Measurements from ENCODE around the gene SRSF4. TPM values are rescaled to one million over a fixed set of nuclear protein-coding genes. Genes with fewer than 3 reads are reported as not detected.

Gene SRSF4
- total and polyA plus RNA-seq, 9 of the 15 experiments (the other 6 are each of a cell fraction or from before 2014, with no cell fraction given) = 15.9 to 132 (median 82.0) TPM

DNA sequence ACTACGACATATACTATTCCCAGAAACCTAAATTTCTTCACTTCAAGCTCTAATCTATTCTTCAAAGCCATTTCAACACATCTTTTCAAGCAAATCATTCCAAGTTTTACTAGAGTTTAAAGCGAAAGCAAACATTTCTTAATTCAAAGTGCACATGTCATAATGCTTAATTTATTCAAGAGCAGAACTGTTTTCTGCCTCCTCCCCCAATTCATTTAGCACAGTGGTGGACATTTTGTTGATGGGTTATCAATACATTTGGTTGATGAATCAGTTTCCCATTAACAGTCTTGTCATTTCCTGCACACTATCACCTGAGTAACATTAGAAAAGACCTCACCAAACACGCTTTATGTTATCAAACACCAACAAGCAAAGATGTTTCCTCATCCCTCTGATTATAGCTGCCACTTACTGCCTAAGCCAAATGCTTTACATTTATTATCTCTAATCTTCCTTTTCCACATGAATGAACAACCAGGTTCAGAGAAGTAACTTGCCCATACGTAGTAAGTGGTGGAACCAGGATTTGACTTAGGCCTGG is 2.0 kb downstream of the SRSF4 start (continued):
- TF ChIP-seq, protein P1, sequence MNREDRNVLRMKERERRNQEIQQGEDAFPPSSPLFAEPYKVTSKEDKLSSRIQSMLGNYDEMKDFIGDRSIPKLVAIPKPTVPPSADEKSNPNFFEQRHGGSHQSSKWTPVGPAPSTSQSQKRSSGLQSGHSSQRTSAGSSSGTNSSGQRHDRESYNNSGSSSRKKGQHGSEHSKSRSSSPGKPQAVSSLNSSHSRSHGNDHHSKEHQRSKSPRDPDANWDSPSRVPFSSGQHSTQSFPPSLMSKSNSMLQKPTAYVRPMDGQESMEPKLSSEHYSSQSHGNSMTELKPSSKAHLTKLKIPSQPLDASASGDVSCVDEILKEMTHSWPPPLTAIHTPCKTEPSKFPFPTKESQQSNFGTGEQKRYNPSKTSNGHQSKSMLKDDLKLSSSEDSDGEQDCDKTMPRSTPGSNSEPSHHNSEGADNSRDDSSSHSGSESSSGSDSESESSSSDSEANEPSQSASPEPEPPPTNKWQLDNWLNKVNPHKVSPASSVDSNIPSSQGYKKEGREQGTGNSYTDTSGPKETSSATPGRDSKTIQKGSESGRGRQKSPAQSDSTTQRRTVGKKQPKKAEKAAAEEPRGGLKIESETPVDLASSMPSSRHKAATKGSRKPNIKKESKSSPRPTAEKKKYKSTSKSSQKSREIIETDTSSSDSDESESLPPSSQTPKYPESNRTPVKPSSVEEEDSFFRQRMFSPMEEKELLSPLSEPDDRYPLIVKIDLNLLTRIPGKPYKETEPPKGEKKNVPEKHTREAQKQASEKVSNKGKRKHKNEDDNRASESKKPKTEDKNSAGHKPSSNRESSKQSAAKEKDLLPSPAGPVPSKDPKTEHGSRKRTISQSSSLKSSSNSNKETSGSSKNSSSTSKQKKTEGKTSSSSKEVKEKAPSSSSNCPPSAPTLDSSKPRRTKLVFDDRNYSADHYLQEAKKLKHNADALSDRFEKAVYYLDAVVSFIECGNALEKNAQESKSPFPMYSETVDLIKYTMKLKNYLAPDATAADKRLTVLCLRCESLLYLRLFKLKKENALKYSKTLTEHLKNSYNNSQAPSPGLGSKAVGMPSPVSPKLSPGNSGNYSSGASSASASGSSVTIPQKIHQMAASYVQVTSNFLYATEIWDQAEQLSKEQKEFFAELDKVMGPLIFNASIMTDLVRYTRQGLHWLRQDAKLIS (CRISPR knock-in tag; IDR thresholded peaks at IDR 0.05) = no peak
- no peak for TF ChIP-seq IFI16 (CRISPR knock-in tag; IDR thresholded peaks at IDR 0.05)
- TF ChIP-seq ZNF121 (CRISPR knock-in tag; conservative IDR thresholded peaks at IDR 0.05) = no peak
- 0 out of 2 replicates have a peak, but pooled peaks have one; percentile 8 for TF ChIP-seq ILK (tag; IDR thresholded peaks at IDR 0.05; ENCODE audit: borderline replicate concordance, low read depth)
- TF ChIP-seq RBFOX2 (IDR thresholded peaks at IDR 0.05; ENCODE audit: low read depth, low read length) = peak; percentile 54
- 0 out of 2 replicates have a peak, but pooled peaks have one; percentile 32 for TF ChIP-seq SMAD4 (CRISPR knock-in tag; conservative IDR thresholded peaks at IDR 0.05)
- no peak for TF ChIP-seq ZC3H8 (IDR thresholded peaks at IDR 0.05)
- peak; percentile 78 for TF ChIP-seq STAT5A (IDR thresholded peaks at IDR 0.05; ENCODE audit: borderline replicate concordance, low read length)
- no peak for TF ChIP-seq FOXJ3 (CRISPR knock-in tag; IDR thresholded peaks at IDR 0.05)
- no peak for TF ChIP-seq RBM22 (IDR thresholded peaks at IDR 0.05; ENCODE audit: low read depth, low read length, poor library complexity, severe bottlenecking)
- TF ChIP-seq SMARCA4 (IDR thresholded peaks at IDR 0.05) = peak; percentile 90
- no peak for TF ChIP-seq DMBX1 (CRISPR knock-in tag; IDR thresholded peaks at IDR 0.05; ENCODE audit: borderline replicate concordance)
- TF ChIP-seq ZNF717 (CRISPR knock-in tag; IDR thresholded peaks at IDR 0.05) = no peak
- TF ChIP-seq, protein P2, sequence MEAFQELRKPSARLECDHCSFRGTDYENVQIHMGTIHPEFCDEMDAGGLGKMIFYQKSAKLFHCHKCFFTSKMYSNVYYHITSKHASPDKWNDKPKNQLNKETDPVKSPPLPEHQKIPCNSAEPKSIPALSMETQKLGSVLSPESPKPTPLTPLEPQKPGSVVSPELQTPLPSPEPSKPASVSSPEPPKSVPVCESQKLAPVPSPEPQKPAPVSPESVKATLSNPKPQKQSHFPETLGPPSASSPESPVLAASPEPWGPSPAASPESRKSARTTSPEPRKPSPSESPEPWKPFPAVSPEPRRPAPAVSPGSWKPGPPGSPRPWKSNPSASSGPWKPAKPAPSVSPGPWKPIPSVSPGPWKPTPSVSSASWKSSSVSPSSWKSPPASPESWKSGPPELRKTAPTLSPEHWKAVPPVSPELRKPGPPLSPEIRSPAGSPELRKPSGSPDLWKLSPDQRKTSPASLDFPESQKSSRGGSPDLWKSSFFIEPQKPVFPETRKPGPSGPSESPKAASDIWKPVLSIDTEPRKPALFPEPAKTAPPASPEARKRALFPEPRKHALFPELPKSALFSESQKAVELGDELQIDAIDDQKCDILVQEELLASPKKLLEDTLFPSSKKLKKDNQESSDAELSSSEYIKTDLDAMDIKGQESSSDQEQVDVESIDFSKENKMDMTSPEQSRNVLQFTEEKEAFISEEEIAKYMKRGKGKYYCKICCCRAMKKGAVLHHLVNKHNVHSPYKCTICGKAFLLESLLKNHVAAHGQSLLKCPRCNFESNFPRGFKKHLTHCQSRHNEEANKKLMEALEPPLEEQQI (IDR thresholded peaks at IDR 0.05) = no peak
- TF ChIP-seq PURB (CRISPR knock-in tag; IDR thresholded peaks at IDR 0.05; ENCODE audit: low read depth) = no peak
- no peak for TF ChIP-seq ZNF77 (CRISPR knock-in tag; IDR thresholded peaks at IDR 0.05)
- no peak for TF ChIP-seq KDM4B (IDR thresholded peaks at IDR 0.05; ENCODE audit: borderline replicate concordance in 2 of 2, low read depth in 1 of 2)
- TF ChIP-seq PCBP2 (IDR thresholded peaks at IDR 0.05; ENCODE audit: low read depth, low read length, poor library complexity, severe bottlenecking) = no peak
- TF ChIP-seq HDGF (IDR thresholded peaks at IDR 0.05) = no peak
- no peak for TF ChIP-seq TCF7L2 (IDR thresholded peaks at IDR 0.05; ENCODE audit: low read depth, low read length)
- peak; percentile 70; the same call in 1 of the 2 replicates for TF ChIP-seq CTBP1 (IDR thresholded peaks at IDR 0.05; ENCODE audit: borderline replicate concordance)
- no peak for TF ChIP-seq ZNF408 (CRISPR knock-in tag; IDR thresholded peaks at IDR 0.05; ENCODE audit: low read depth)
- TF ChIP-seq SMARCE1 (IDR thresholded peaks at IDR 0.05) = peak; percentile 82
- TF ChIP-seq HDAC3 (IDR thresholded peaks at IDR 0.05; ENCODE audit: borderline replicate concordance, partially characterized antibody) = peak; percentile 38
- TF ChIP-seq EWSR1 (IDR thresholded peaks at IDR 0.05; ENCODE audit: borderline replicate concordance, low read depth, partially characterized antibody) = no peak
- peak; percentile 56; the same call in 1 of the 2 replicates for TF ChIP-seq NFE2 (IDR thresholded peaks at IDR 0.05; ENCODE audit: low read depth)

Measured in K562 (cell line).